ENCODE results near the gene SPATA31E1. TPM values are rescaled to one million over a fixed set of nuclear protein-coding genes. Genes with fewer than 3 reads are reported as not detected.

The SPATA31E1 gene
- total and polyA plus RNA-seq, 7 donors, result not detected

GRCh38 chr9:87871425-87872078 is 11.1 kb upstream of the SPATA31E1 start:
- Histone ChIP-seq H3K27ac (no peak overlapping the region), H3K36me3 (ENCODE audit: insufficient read depth in 1 of 2, low read depth in 1 of 2) (no peaks in the 10 kb centered on the region), H3K27me3 (ENCODE audit: insufficient read depth in 3 of 3, low read length in 2 of 3) (no peaks in the 10 kb centered on the region), H3K9me3 (no peaks in the 10 kb centered on the region), H3K4me1 (no peaks in the 10 kb centered on the region), H3K4me3 (no peak overlapping the region)
- intact Hi-C loops (cut with DNase I), result no loop called here
- DNase-seq (no peak), ATAC-seq (no peak)
- WGBS, 3 donors, result 85 to 87% (median 86%) methylated on average over 7 of the region's 7 CpGs
- TF ChIP-seq CTCF (IDR thresholded peaks at IDR 0.05), result no peak

- WGBS, 3 donors, result 39 to 50% (median 44%) methylated on average over 8 of the region's 8 CpGs
- Histone ChIP-seq H3K27me3 (ENCODE audit: insufficient read depth in 3 of 3, low read length in 2 of 3) (no peaks in the 10 kb centered on the region), H3K36me3 (ENCODE audit: insufficient read depth in 1 of 2, low read depth in 1 of 2) (no peaks in the 10 kb centered on the region), H3K4me3 (no peak overlapping the region), H3K4me1 (no peaks in the 10 kb centered on the region), H3K27ac (no peak overlapping the region), H3K9me3 (no peaks in the 10 kb centered on the region)
- no peak for ATAC-seq
- no peak for DNase-seq
- TF ChIP-seq CTCF (IDR thresholded peaks at IDR 0.05), result no peak
- intact Hi-C loops (cut with DNase I), result no loop called here
These were observed 10.5 kb upstream of the SPATA31E1 start for GRCh38 chr9:87872079-87872624.

- no peak overlapping the region for H3K27ac ChIP-seq
- WGBS, 3 donors, result 96 to 99% (median 98%) methylated on average over 5 of the region's 5 CpGs
- DNase-seq (no peak), ATAC-seq (no peak)
- H3K4me3 ChIP-seq, result no peak overlapping the region
- H3K36me3 ChIP-seq (ENCODE audit: insufficient read depth in 1 of 2, low read depth in 1 of 2), result no peaks in the 10 kb centered on the region
- no peaks in the 10 kb centered on the region for H3K9me3 ChIP-seq
- no peaks in the 10 kb centered on the region for H3K27me3 ChIP-seq (ENCODE audit: insufficient read depth in 3 of 3, low read length in 2 of 3)
- no peak for TF ChIP-seq CTCF (IDR thresholded peaks at IDR 0.05)
- H3K4me1 ChIP-seq, result no peaks in the 10 kb centered on the region
- intact Hi-C loops (cut with DNase I), result no loop called here
These were observed 8.9 kb upstream of the SPATA31E1 start for GRCh38 chr9:87873607-87874303.

- H3K36me3 ChIP-seq (ENCODE audit: insufficient read depth in 1 of 2, low read depth in 1 of 2), result no peaks in the 10 kb centered on the region
- WGBS, 3 donors, result 67 to 72% (median 70%) methylated on average over 7 of the region's 7 CpGs
- intact Hi-C loops (cut with DNase I), result no loop called here
- H3K9me3 ChIP-seq, result no peaks in the 10 kb centered on the region
- H3K27ac ChIP-seq, result no peak overlapping the region
- TF ChIP-seq CTCF (IDR thresholded peaks at IDR 0.05), result no peak
- H3K4me1 ChIP-seq, result no peaks in the 10 kb centered on the region
- ATAC-seq (no peak), DNase-seq (no peak)
- no peak overlapping the region for H3K4me3 ChIP-seq
- no peaks in the 10 kb centered on the region for H3K27me3 ChIP-seq (ENCODE audit: insufficient read depth in 3 of 3, low read length in 2 of 3)
These were observed 8.4 kb upstream of the SPATA31E1 start for GRCh38 chr9:87874304-87874623.

Data from psoas muscle (tissue), 8 donors.